GM23338 (cell line): ENCODE data around the gene PLA2R1. TPM values are rescaled to one million over a fixed set of nuclear protein-coding genes. Genes with fewer than 3 reads are reported as not detected.

Experiments
- ATAC-seq: fragments of 200-7000 bp; cut with Tn5 transposase; 3 replicates; pipeline ENCODE4 v1.9.1; 2020
- DNase-seq: peaks from one replicate; pipeline ENCODE4 v3.0.0-alpha.2; 2015; ENCODE audit warnings: low spot score
- H2AFZ ChIP-seq: fragments of 200-600 bp; sonication (generic); 2 replicates; pipeline ENCODE4 v1.8.0; 2016; ENCODE audit warnings: antibody characterized with exemption, mild to moderate bottlenecking, moderate library complexity
- H3F3A ChIP-seq: fragments of 200-600 bp; sonication (generic); replicated peaks from 2 replicates; pipeline ENCODE4 v1.8.0; 2017; ENCODE audit warnings: antibody characterized with exemption, mixed run types, low read depth
- H3K27ac ChIP-seq: fragments of 200-600 bp; sonication (generic); 2 replicates; pipeline ENCODE4 v1.6.1; 2016; ENCODE audit warnings: low read depth
- H3K27me3 ChIP-seq: fragments of 200-600 bp; sonication (generic); 2 replicates; pipeline ENCODE4 v1.8.0; 2016; ENCODE audit warnings: mild to moderate bottlenecking, mixed run types, moderate library complexity; ENCODE audit not compliant: insufficient read depth
- H3K36me3 ChIP-seq: fragments of 200-600 bp; sonication (generic); 2 replicates; pipeline ENCODE4 v1.8.0; 2016; ENCODE audit warnings: mild to moderate bottlenecking; ENCODE audit not compliant: insufficient read depth
- H3K4me1 ChIP-seq: fragments of 200-600 bp; sonication (generic); 2 replicates; pipeline ENCODE4 v1.8.0; 2016; ENCODE audit warnings: mild to moderate bottlenecking, moderate library complexity; ENCODE audit not compliant: insufficient read depth
- H3K4me2 ChIP-seq: fragments of 200-600 bp; sonication (generic); 2 replicates; pipeline ENCODE4 v1.7.1; 2017; ENCODE audit warnings: mixed run types
- H3K4me3 ChIP-seq: fragments of 200-600 bp; sonication (generic); 2 replicates; pipeline ENCODE4 v1.6.1; 2016; ENCODE audit warnings: mixed run types
- H3K79me2 ChIP-seq: fragments of 200-600 bp; sonication (generic); replicated peaks from 2 replicates; pipeline ENCODE4 v1.8.0; 2017; ENCODE audit warnings: mild to moderate bottlenecking; ENCODE audit not compliant: insufficient read depth
- H3K9me2 ChIP-seq: fragments of 200-600 bp; sonication (generic); 2 replicates; pipeline ENCODE4 v1.8.0; 2017; ENCODE audit not compliant: insufficient read depth
- H4K20me1 ChIP-seq: fragments of 200-600 bp; sonication (generic); replicated peaks from 2 replicates; pipeline ENCODE4 v1.8.0; 2017; ENCODE audit warnings: mild to moderate bottlenecking; ENCODE audit not compliant: insufficient read depth
- H3K27ac Mint-ChIP-seq: 2 replicates; pipeline ENCODE4 v1.8.0; 2020; ENCODE audit warnings: inconsistent platforms, mild to moderate bottlenecking, moderate library complexity, mixed read lengths
- H3K27me3 Mint-ChIP-seq: 3 replicates; pipeline ENCODE4 v1.8.0; 2022; ENCODE audit warnings: low read depth, mild to moderate bottlenecking, moderate library complexity, mixed read lengths, inconsistent platforms; ENCODE audit not compliant: insufficient read depth, poor library complexity
- H3K36me3 Mint-ChIP-seq: 3 replicates; pipeline ENCODE4 v1.8.0; 2021; ENCODE audit warnings: low read depth, mild to moderate bottlenecking, inconsistent platforms, moderate library complexity, mixed read lengths
- H3K4me1 Mint-ChIP-seq: 3 replicates; pipeline ENCODE4 v1.8.0; 2020; ENCODE audit warnings: mild to moderate bottlenecking, inconsistent platforms, mixed read lengths
- H3K4me3 Mint-ChIP-seq: 3 replicates; pipeline ENCODE4 v1.8.0; 2021; ENCODE audit warnings: moderate library complexity, mild to moderate bottlenecking, inconsistent platforms, mixed read lengths
- H3K9me3 Mint-ChIP-seq: 3 replicates; pipeline ENCODE4 v1.8.0; 2020; ENCODE audit warnings: moderate library complexity, mild to moderate bottlenecking, inconsistent platforms, mixed read lengths
- CREB1 ChIP-seq: fragments of 250-450 bp; sonication (Bioruptor Pico); IDR thresholded peaks from 2 replicates; pipeline ENCODE4 v1.5.0; 2020; ENCODE audit warnings: low read depth, mild to moderate bottlenecking, moderate library complexity
- ETS1 ChIP-seq: IDR thresholded peaks from 2 replicates; pipeline ENCODE4 v1.6.1; 2016; ENCODE audit warnings: antibody characterized with exemption
- EZH2 ChIP-seq: fragments of 200-600 bp; sonication (generic); IDR thresholded peaks from one replicate; pipeline ENCODE4 v1.8.0; 2017; ENCODE audit warnings: antibody characterized with exemption, mild to moderate bottlenecking, low read depth; ENCODE audit not compliant: unreplicated experiment
- EZH2phosphoT487 ChIP-seq: fragments of 200-600 bp; sonication (generic); IDR thresholded peaks from one replicate; pipeline ENCODE4 v1.8.1; 2018; ENCODE audit warnings: antibody characterized with exemption; ENCODE audit not compliant: unreplicated experiment
- JUNB ChIP-seq: IDR thresholded peaks from one replicate; pipeline ENCODE4 v1.6.1; 2016; ENCODE audit warnings: antibody characterized with exemption; ENCODE audit not compliant: unreplicated experiment
- NANOG ChIP-seq: IDR thresholded peaks from 2 replicates; pipeline ENCODE4 v1.6.1; 2016; ENCODE audit warnings: antibody characterized with exemption, borderline replicate concordance
- POLR2AphosphoS5 ChIP-seq: IDR thresholded peaks from 2 replicates; pipeline ENCODE4 v1.6.1; 2016; ENCODE audit warnings: antibody characterized with exemption, low read depth
- REST ChIP-seq: IDR thresholded peaks from one replicate; pipeline ENCODE4 v1.6.1; 2018; ENCODE audit warnings: antibody characterized with exemption; ENCODE audit not compliant: unreplicated experiment
- STAT1 ChIP-seq: IDR thresholded peaks from one replicate; pipeline ENCODE4 v1.6.1; 2016; ENCODE audit warnings: antibody characterized with exemption; ENCODE audit not compliant: unreplicated experiment
- ZNF114 ChIP-seq: fragments of 250-450 bp; sonication (Bioruptor Pico); IDR thresholded peaks from 2 replicates; pipeline ENCODE4 v1.5.0; 2020; ENCODE audit warnings: mild to moderate bottlenecking, moderate library complexity
- ZNF331 ChIP-seq: fragments of 250-450 bp; sonication (Bioruptor Pico); IDR thresholded peaks from 2 replicates; pipeline ENCODE4 v1.5.0; 2020; ENCODE audit warnings: low read depth, mild to moderate bottlenecking, moderate library complexity
- polyA plus RNA-seq: library from polyadenylated mRNA; unstranded; fragments of >200 nt; fragmentation: Nextera tagmentation; extraction: Ambion mirVana; gene quantifications from 2 replicates; pipeline ENCODE4 v1.2.1, GENCODE V29; 2016
- total RNA-seq: library from RNA; depleted of rRNA; stranded (reverse); fragments of >200 nt; shearing (Covaris generic); gene quantifications from 2 replicates; pipeline ENCODE4 v1.2.3, GENCODE V29; 2014
- TF ChIP-seq, protein P1 (sequence below): fragments of 250-450 bp; sonication (Bioruptor Pico); IDR thresholded peaks from 2 replicates; pipeline ENCODE4 v1.5.0; 2020; ENCODE audit warnings: mild to moderate bottlenecking, moderate library complexity
- TF ChIP-seq, protein P2 (sequence below), 2 experiments: fragments of 200-600 bp in 1 of 2; sonication (generic) in 1 of 2; conservative IDR thresholded peaks; 2 replicates each; pipeline versions ENCODE4 v1.5.1 to v1.6.1; 2016 to 2017; ENCODE audit warnings: antibody characterized with exemption in 2 of 2, low read depth in 2 of 2, mild to moderate bottlenecking in 2 of 2, moderate library complexity in 1 of 2

Gene PLA2R1
- total and polyA plus RNA-seq, 2 experiments from 2014 or later, result 0.57 to 1.2 TPM

DNA sequence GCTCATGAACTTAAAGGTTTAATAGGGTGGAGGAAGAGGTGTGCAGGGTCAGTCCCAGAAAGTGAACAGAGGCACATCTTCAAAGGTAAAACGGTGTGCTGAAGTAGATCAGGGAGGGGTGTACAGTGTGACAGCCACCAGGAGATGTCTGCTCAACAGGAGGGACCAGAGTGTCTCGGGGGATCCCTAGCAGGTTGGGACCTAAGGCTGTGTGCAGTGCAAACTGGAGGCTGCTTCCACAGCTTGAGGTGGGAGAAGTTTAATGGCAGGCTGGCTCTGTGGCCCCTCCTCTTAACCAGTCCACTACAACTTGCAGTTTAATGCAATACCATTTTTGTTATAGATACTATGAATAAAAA, 33.2 kb downstream of the PLA2R1 start:
- H3K79me2 ChIP-seq, result no peaks in the 10 kb centered on the region
- no peaks in the 10 kb centered on the region for H3K36me3 ChIP-seq
- Mint-ChIP-seq H3K27ac (no peak overlapping the region), H3K9me3 (no peaks in the 10 kb centered on the region), H3K4me3 (no peak overlapping the region), H3K36me3 (no peaks in the 10 kb centered on the region; the same call in 2 of the 3 replicates), H3K4me1 (no peaks in the 10 kb centered on the region), H3K27me3 (peaks cover under 1% of the 10 kb centered on the region)
- TF ChIP-seq, protein P1, sequence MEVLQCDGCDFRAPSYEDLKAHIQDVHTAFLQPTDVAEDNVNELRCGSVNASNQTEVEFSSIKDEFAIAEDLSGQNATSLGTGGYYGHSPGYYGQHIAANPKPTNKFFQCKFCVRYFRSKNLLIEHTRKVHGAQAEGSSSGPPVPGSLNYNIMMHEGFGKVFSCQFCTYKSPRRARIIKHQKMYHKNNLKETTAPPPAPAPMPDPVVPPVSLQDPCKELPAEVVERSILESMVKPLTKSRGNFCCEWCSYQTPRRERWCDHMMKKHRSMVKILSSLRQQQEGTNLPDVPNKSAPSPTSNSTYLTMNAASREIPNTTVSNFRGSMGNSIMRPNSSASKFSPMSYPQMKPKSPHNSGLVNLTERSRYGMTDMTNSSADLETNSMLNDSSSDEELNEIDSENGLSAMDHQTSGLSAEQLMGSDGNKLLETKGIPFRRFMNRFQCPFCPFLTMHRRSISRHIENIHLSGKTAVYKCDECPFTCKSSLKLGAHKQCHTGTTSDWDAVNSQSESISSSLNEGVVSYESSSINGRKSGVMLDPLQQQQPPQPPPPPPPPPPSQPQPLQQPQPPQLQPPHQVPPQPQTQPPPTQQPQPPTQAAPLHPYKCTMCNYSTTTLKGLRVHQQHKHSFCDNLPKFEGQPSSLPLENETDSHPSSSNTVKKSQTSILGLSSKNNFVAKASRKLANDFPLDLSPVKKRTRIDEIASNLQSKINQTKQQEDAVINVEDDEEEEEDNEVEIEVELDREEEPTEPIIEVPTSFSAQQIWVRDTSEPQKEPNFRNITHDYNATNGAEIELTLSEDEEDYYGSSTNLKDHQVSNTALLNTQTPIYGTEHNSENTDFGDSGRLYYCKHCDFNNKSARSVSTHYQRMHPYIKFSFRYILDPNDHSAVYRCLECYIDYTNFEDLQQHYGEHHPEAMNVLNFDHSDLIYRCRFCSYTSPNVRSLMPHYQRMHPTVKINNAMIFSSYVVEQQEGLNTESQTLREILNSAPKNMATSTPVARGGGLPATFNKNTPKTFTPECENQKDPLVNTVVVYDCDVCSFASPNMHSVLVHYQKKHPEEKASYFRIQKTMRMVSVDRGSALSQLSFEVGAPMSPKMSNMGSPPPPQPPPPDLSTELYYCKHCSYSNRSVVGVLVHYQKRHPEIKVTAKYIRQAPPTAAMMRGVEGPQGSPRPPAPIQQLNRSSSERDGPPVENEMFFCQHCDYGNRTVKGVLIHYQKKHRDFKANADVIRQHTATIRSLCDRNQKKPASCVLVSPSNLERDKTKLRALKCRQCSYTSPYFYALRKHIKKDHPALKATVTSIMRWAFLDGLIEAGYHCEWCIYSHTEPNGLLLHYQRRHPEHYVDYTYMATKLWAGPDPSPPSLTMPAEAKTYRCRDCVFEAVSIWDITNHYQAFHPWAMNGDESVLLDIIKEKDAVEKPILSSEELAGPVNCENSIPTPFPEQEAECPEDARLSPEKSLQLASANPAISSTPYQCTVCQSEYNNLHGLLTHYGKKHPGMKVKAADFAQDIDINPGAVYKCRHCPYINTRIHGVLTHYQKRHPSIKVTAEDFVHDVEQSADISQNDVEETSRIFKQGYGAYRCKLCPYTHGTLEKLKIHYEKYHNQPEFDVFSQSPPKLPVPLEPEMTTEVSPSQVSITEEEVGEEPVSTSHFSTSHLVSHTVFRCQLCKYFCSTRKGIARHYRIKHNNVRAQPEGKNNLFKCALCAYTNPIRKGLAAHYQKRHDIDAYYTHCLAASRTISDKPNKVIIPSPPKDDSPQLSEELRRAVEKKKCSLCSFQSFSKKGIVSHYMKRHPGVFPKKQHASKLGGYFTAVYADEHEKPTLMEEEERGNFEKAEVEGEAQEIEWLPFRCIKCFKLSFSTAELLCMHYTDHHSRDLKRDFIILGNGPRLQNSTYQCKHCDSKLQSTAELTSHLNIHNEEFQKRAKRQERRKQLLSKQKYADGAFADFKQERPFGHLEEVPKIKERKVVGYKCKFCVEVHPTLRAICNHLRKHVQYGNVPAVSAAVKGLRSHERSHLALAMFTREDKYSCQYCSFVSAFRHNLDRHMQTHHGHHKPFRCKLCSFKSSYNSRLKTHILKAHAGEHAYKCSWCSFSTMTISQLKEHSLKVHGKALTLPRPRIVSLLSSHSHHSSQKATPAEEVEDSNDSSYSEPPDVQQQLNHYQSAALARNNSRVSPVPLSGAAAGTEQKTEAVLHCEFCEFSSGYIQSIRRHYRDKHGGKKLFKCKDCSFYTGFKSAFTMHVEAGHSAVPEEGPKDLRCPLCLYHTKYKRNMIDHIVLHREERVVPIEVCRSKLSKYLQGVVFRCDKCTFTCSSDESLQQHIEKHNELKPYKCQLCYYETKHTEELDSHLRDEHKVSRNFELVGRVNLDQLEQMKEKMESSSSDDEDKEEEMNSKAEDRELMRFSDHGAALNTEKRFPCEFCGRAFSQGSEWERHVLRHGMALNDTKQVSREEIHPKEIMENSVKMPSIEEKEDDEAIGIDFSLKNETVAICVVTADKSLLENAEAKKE (CRISPR knock-in tag), result no peak
- TF ChIP-seq EZH2phosphoT487 (no peak), STAT1 (no peak), CREB1 (CRISPR knock-in tag) (no peak), REST (no peak), ZNF114 (no peak), ZNF331 (CRISPR knock-in tag) (no peak), JUNB (no peak), NANOG (no peak), POLR2AphosphoS5 (no peak), ETS1 (no peak), EZH2 (no peak)
- TF ChIP-seq, protein P2, sequence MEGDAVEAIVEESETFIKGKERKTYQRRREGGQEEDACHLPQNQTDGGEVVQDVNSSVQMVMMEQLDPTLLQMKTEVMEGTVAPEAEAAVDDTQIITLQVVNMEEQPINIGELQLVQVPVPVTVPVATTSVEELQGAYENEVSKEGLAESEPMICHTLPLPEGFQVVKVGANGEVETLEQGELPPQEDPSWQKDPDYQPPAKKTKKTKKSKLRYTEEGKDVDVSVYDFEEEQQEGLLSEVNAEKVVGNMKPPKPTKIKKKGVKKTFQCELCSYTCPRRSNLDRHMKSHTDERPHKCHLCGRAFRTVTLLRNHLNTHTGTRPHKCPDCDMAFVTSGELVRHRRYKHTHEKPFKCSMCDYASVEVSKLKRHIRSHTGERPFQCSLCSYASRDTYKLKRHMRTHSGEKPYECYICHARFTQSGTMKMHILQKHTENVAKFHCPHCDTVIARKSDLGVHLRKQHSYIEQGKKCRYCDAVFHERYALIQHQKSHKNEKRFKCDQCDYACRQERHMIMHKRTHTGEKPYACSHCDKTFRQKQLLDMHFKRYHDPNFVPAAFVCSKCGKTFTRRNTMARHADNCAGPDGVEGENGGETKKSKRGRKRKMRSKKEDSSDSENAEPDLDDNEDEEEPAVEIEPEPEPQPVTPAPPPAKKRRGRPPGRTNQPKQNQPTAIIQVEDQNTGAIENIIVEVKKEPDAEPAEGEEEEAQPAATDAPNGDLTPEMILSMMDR (conservative IDR thresholded peaks at IDR 0.05; ENCODE audit: low read depth in 2 of 2), result no peak
- H3K4me1 ChIP-seq, result no peaks in the 10 kb centered on the region
- H3K4me3 ChIP-seq, result no peak overlapping the region
- no peak overlapping the region for H3K27ac ChIP-seq
- DNase-seq (no peak), ATAC-seq (no peak)
- no peak overlapping the region for H3K4me2 ChIP-seq
- H3F3A ChIP-seq, result no peaks in the 10 kb centered on the region
- H3K9me2 ChIP-seq, result no peaks in the 10 kb centered on the region
- no peaks in the 10 kb centered on the region for H4K20me1 ChIP-seq
- no peak overlapping the region for H2AFZ ChIP-seq
- no peaks in the 10 kb centered on the region for H3K27me3 ChIP-seq
